ENCODE results near the gene LYL1. TPM values are rescaled to one million over a fixed set of nuclear protein-coding genes. Genes with fewer than 3 reads are reported as not detected.
A peak's percentile ranks its signal among the peaks of the same experiment; 100 is the strongest.

LYL1 gene
- total RNA-seq, 3 donors from 2014 or later (not counting 1 experiment from before 2014, with no cell fraction given) = 2.0 to 7.7 (median 6.7) TPM

DNA sequence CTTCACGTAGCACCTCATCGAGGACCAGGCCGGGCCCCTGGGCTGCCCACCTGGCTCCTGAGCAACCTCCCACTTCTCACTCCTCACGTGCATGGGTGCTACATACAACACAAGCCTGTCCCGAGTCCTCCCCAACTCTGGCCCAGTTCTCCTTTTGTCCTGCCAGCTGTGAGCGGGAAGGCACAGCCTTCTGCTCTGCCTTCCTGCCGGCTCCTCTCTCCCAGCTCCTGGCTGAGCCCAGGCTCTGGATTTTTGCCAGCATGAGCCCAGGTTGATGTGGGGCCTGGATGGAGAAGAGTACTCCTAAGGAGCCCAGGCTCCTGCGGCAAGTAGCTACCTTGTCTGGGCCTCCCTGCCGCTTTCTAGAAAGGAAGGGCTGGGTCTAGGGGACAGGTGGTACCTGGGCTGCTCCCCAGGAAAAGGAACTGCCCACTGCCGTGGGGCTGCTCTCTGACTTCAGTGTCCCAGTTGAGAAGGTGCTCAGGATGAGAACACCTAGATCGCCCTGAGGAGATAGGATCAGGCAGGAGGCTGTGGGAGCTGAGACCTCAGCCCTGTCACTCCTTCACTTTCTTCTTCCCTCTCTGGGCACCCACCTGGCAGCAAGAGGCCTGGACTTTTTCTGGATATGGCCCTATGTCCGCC is 23.6 kb downstream of the LYL1 start:
- DNase-seq (no peak), ATAC-seq (no peak)
- TF ChIP-seq, protein P1, sequence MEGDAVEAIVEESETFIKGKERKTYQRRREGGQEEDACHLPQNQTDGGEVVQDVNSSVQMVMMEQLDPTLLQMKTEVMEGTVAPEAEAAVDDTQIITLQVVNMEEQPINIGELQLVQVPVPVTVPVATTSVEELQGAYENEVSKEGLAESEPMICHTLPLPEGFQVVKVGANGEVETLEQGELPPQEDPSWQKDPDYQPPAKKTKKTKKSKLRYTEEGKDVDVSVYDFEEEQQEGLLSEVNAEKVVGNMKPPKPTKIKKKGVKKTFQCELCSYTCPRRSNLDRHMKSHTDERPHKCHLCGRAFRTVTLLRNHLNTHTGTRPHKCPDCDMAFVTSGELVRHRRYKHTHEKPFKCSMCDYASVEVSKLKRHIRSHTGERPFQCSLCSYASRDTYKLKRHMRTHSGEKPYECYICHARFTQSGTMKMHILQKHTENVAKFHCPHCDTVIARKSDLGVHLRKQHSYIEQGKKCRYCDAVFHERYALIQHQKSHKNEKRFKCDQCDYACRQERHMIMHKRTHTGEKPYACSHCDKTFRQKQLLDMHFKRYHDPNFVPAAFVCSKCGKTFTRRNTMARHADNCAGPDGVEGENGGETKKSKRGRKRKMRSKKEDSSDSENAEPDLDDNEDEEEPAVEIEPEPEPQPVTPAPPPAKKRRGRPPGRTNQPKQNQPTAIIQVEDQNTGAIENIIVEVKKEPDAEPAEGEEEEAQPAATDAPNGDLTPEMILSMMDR (IDR thresholded peaks at IDR 0.05) = no peak
- Mint-ChIP-seq H3K4me3 (no peak overlapping the region), H3K27me3 (ENCODE audit: low read depth in 2 of 2) (peaks cover 0 to 9% of the 10 kb centered on the region in 2 donors), H3K27ac (peak overlapping the region in 1 of 2 donors; percentile 29), H3K4me1 (no peaks in the 10 kb centered on the region), H3K36me3 (no peaks in the 10 kb centered on the region), H3K9me3 (no peaks in the 10 kb centered on the region)
- H3K4me3 ChIP-seq (ENCODE audit: low read length) = no peak overlapping the region
- WGBS (ENCODE audit: insufficient coverage) = 71% methylated on average over 12 of the region's 12 CpGs
- H3K27me3 ChIP-seq (ENCODE audit: control insufficient read depth, insufficient read depth, low read length) = no peaks in the 10 kb centered on the region
- H3K27ac ChIP-seq (ENCODE audit: low read length) = no peak overlapping the region
- H3K36me3 ChIP-seq (ENCODE audit: control insufficient read depth, insufficient read depth, low read length) = no peaks in the 10 kb centered on the region
- H3K9me3 ChIP-seq (ENCODE audit: control insufficient read depth, insufficient read depth, low read length) = no peaks in the 10 kb centered on the region
- intact Hi-C loops (cut with micrococcal nuclease) = no loop called here
- no peaks in the 10 kb centered on the region for H3K4me1 ChIP-seq (ENCODE audit: control insufficient read depth, insufficient read depth, low read length)

DNA sequence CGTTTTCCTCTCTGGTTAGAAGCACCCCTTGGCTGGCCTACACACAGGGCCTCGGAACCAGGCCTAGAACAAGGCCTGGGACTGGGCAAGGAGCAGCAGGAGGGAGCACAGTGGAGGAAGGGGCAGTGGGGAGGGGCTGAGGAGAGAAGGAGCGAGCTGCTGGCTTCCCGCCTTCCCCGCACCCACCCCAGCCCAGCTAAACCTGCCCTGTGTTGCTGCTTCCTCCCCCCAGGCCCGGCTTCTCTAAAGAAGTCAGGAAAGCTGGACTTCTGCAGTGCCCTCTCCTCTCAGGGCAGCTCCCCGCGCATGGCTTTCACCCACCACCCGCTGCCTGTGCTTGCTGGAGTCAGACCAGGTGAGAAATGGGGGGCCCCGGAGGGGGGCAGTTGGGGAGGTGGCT is 24.3 kb downstream of the LYL1 start:
- DNase-seq = no peak
- H3K4me1 Mint-ChIP-seq = no peaks in the 10 kb centered on the region
- H3K27me3 Mint-ChIP-seq (ENCODE audit: low read depth in 2 of 2) = peaks cover 0 to 11% of the 10 kb centered on the region in 2 donors
- Histone ChIP-seq H3K36me3 (ENCODE audit: control insufficient read depth, insufficient read depth, low read length) (no peaks in the 10 kb centered on the region), H3K4me1 (ENCODE audit: control insufficient read depth, insufficient read depth, low read length) (no peaks in the 10 kb centered on the region), H3K27ac (ENCODE audit: low read length) (no peak overlapping the region), H3K9me3 (ENCODE audit: control insufficient read depth, insufficient read depth, low read length) (no peaks in the 10 kb centered on the region), H3K27me3 (ENCODE audit: control insufficient read depth, insufficient read depth, low read length) (no peaks in the 10 kb centered on the region), H3K4me3 (ENCODE audit: low read length) (no peak overlapping the region)
- no peak overlapping the region for H3K4me3 Mint-ChIP-seq
- no peak overlapping the region for H3K27ac Mint-ChIP-seq
- intact Hi-C loops (cut with micrococcal nuclease) = no loop called here
- no peaks in the 10 kb centered on the region for H3K9me3 Mint-ChIP-seq
- TF ChIP-seq, protein P1 (IDR thresholded peaks at IDR 0.05) = no peak
- no peak for ATAC-seq
- H3K36me3 Mint-ChIP-seq = no peaks in the 10 kb centered on the region
- 74% methylated on average over 10 of the region's 10 CpGs for WGBS (ENCODE audit: insufficient coverage)

DNA sequence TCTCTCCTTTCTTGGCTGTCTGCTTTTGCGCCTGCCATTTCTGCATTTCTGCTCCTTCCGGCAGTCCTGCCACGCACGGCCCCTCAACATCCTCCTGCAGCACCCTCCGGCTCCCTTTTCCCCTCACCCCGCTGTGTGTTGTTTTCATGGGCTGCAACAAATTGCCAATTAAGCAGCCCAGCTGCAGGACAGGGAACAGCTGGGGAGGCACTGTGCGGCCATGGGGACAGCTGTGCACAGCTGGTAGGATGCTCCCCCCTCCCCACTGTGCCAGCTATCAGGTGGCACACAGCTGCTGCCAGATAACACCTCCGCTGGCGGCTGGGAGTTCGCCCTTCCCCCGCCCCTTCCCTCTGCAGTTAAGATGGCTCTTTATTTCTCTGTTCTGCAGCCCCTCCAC is 25.4 kb downstream of the LYL1 start:
- no peaks in the 10 kb centered on the region for H3K27me3 ChIP-seq (ENCODE audit: control insufficient read depth, insufficient read depth, low read length)
- WGBS (ENCODE audit: insufficient coverage) = 44% methylated on average over 11 of the region's 11 CpGs
- no peak for DNase-seq
- no peaks in the 10 kb centered on the region for H3K9me3 ChIP-seq (ENCODE audit: control insufficient read depth, insufficient read depth, low read length)
- H3K4me1 Mint-ChIP-seq = no peaks in the 10 kb centered on the region
- ATAC-seq = no peak
- no peaks in the 10 kb centered on the region for H3K36me3 Mint-ChIP-seq
- H3K36me3 ChIP-seq (ENCODE audit: control insufficient read depth, insufficient read depth, low read length) = no peaks in the 10 kb centered on the region
- TF ChIP-seq, protein P1 (IDR thresholded peaks at IDR 0.05) = no peak
- peaks cover 0 to 12% of the 10 kb centered on the region in 2 donors for H3K27me3 Mint-ChIP-seq (ENCODE audit: low read depth in 2 of 2)
- no peak overlapping the region for H3K27ac ChIP-seq (ENCODE audit: low read length)
- H3K4me3 ChIP-seq (ENCODE audit: low read length) = no peak overlapping the region
- H3K27ac Mint-ChIP-seq = no peak overlapping the region
- H3K4me1 ChIP-seq (ENCODE audit: control insufficient read depth, insufficient read depth, low read length) = no peaks in the 10 kb centered on the region
- intact Hi-C loops (cut with micrococcal nuclease) = no loop called here
- H3K4me3 Mint-ChIP-seq = no peak overlapping the region
- no peaks in the 10 kb centered on the region for H3K9me3 Mint-ChIP-seq

DNA sequence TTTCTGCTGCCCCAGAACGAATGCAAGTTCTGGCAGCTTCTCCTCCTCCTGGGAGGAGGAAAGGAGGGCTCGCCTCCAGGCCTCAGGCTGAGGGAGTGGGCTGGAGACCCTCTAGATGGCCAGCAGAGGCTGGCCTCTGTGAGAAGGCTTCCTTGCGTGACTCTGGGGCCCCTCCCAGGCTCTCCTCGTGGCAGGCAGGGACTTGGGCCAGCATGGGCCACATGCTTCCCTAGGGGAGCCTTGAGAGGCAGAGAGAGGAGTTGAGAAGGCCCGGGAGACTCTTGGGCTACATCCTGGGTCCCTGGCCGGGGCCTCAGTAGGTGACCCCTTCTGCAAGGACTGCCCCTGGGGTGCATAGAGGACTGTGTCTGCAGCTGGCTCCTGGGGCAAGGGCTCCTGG is 25.9 kb downstream of the LYL1 start:
- TF ChIP-seq, protein P1 (IDR thresholded peaks at IDR 0.05) = no peak
- WGBS (ENCODE audit: insufficient coverage) = 72% methylated on average over 6 of the region's 6 CpGs

More for the DNA sequence above, 25.9 kb downstream of the LYL1 start:
- peaks cover 0 to 14% of the 10 kb centered on the region in 2 donors for H3K27me3 Mint-ChIP-seq (ENCODE audit: low read depth in 2 of 2)
- H3K27me3 ChIP-seq (ENCODE audit: control insufficient read depth, insufficient read depth, low read length) = no peaks in the 10 kb centered on the region
- no peaks in the 10 kb centered on the region for H3K4me1 ChIP-seq (ENCODE audit: control insufficient read depth, insufficient read depth, low read length)
- H3K9me3 Mint-ChIP-seq = no peaks in the 10 kb centered on the region
- no peak overlapping the region for H3K4me3 Mint-ChIP-seq
- intact Hi-C loops (cut with micrococcal nuclease) = no loop called here
- H3K4me1 Mint-ChIP-seq = no peaks in the 10 kb centered on the region
- H3K4me3 ChIP-seq (ENCODE audit: low read length) = no peak overlapping the region
- no peak overlapping the region for H3K27ac ChIP-seq (ENCODE audit: low read length)
- no peaks in the 10 kb centered on the region for H3K36me3 Mint-ChIP-seq
- no peak overlapping the region for H3K27ac Mint-ChIP-seq
- H3K36me3 ChIP-seq (ENCODE audit: control insufficient read depth, insufficient read depth, low read length) = no peaks in the 10 kb centered on the region
- no peaks in the 10 kb centered on the region for H3K9me3 ChIP-seq (ENCODE audit: control insufficient read depth, insufficient read depth, low read length)
- ATAC-seq (no peak), DNase-seq (no peak)
